SK-N-SH (cell line): ENCODE results near the gene SASH1. TPM values are rescaled to one million over a fixed set of nuclear protein-coding genes. Genes with fewer than 3 reads are reported as not detected.

Source experiments
- CTCF ChIA-PET: fragments of 300-600, 350-600 bp; formaldehyde crosslinking; extraction: SDS; loops from one replicate; lab custom pipeline; 2021; lab: Yijun Ruan, JAX
- POLR2A ChIA-PET: fragments of 350-600 bp; sonication (Branson Sonifier 250); formaldehyde crosslinking; extraction: SDS; loops from one replicate; lab custom pipeline; 2020; ENCODE audit warnings: antibody characterized with exemption, inconsistent platforms; lab: Yijun Ruan, JAX
- DNase-seq: peaks from one replicate; pipeline ENCODE4 v3.0.0; 2012
- H2AFZ ChIP-seq: fragments of 200-600 bp; sonication (generic); 2 replicates; pipeline ENCODE4 v1.8.1; 2016; ENCODE audit warnings: antibody characterized with exemption, mild to moderate bottlenecking, low read depth
- H3F3A ChIP-seq: fragments of 200-600 bp; sonication (generic); replicated peaks from 2 replicates; pipeline ENCODE3; 2016; ENCODE audit warnings: antibody characterized with exemption, mild to moderate bottlenecking; ENCODE audit not compliant: insufficient read depth
- H3K27ac ChIP-seq, 2 experiments: fragments of 200-500 bp in 1 of 2; fragments of 200-600 bp in 1 of 2; sonication (Bioruptor generic) in 1 of 2; sonication (generic), shearing (Covaris generic) in 1 of 2; 2 replicates each; pipeline versions ENCODE4 v1.5.1 to v1.6.1; 2014 to 2016; ENCODE audit warnings: low read depth in 2 of 2, inconsistent platforms in 1 of 2, low read length in 1 of 2, mild to moderate bottlenecking in 1 of 2, mixed read lengths in 1 of 2
- H3K27me3 ChIP-seq: fragments of 200-600 bp; sonication (generic), shearing (Covaris generic); 2 replicates; pipeline ENCODE4 v1.6.1; 2016; ENCODE audit warnings: mixed run types; ENCODE audit not compliant: insufficient read depth
- H3K36me3 ChIP-seq, 2 experiments: fragments of 200-500 bp in 1 of 2; fragments of 200-600 bp in 1 of 2; sonication (Bioruptor generic) in 1 of 2; sonication (generic) in 1 of 2; replicated peaks in 1 of 2; 2 replicates each; pipeline versions ENCODE3 to v1.5.1; 2014 to 2016; ENCODE audit warnings: low read length in 1 of 2, mild to moderate bottlenecking in 1 of 2; ENCODE audit not compliant: insufficient read depth in 2 of 2, control insufficient read depth in 1 of 2
- H3K4me1 ChIP-seq, 2 experiments: fragments of 200-500 bp in 1 of 2; fragments of 200-600 bp in 1 of 2; sonication (Bioruptor generic) in 1 of 2; sonication (generic), shearing (Covaris generic) in 1 of 2; 2 replicates each; pipeline versions ENCODE4 v1.5.1 to v1.6.1; 2014 to 2016; ENCODE audit warnings: low read depth in 1 of 2, low read length in 1 of 2, mixed run types in 1 of 2; ENCODE audit not compliant: insufficient read depth in 2 of 2, control insufficient read depth in 1 of 2
- H3K4me2 ChIP-seq: fragments of 200-600 bp; sonication (generic), shearing (Covaris generic); 2 replicates; pipeline ENCODE4 v1.6.1; 2017; ENCODE audit warnings: mixed run types
- H3K4me3 ChIP-seq, 2 experiments: fragments of 200-500 bp in 1 of 2; fragments of 200-600 bp in 1 of 2; sonication (Bioruptor generic) in 1 of 2; sonication (generic), shearing (Covaris generic) in 1 of 2; 2 replicates each; pipeline versions ENCODE4 v1.5.1 to v1.8.1; 2014 to 2016; ENCODE audit warnings: low read depth in 2 of 2, inconsistent platforms in 1 of 2, low read length in 1 of 2, mild to moderate bottlenecking in 1 of 2, mixed read lengths in 1 of 2, moderate library complexity in 1 of 2
- H3K79me2 ChIP-seq: fragments of 200-600 bp; sonication (generic); 2 replicates; pipeline ENCODE4 v1.8.1; 2017; ENCODE audit warnings: mild to moderate bottlenecking; ENCODE audit not compliant: insufficient read depth
- H3K9ac ChIP-seq: fragments of 200-600 bp; sonication (generic); 2 replicates; pipeline ENCODE4 v1.6.1; 2017; ENCODE audit warnings: mixed run types
- H3K9me2 ChIP-seq: fragments of 200-600 bp; sonication (generic); 2 replicates; pipeline ENCODE4 v1.6.1; 2017; ENCODE audit warnings: mixed run types
- H3K9me3 ChIP-seq: fragments of 200-600 bp; sonication (generic); 2 replicates; pipeline ENCODE4 v1.6.1; 2017; ENCODE audit warnings: mixed run types, mild to moderate bottlenecking, moderate library complexity
- H4K20me1 ChIP-seq: fragments of 200-600 bp; sonication (generic); 2 replicates; pipeline ENCODE4 v1.6.1; 2017; ENCODE audit warnings: mild to moderate bottlenecking, mixed run types; ENCODE audit not compliant: insufficient read depth
- CHD2 ChIP-seq: fragments of 150-350 bp; IDR thresholded peaks from 2 replicates; pipeline ENCODE4 v1.6.1; 2018; ENCODE audit warnings: low read length; ENCODE audit not compliant: partially characterized antibody
- EP300 ChIP-seq, 2 experiments: IDR thresholded peaks; 2 replicates each; pipeline versions ENCODE4 v1.4.0 to v1.6.1; 2012; ENCODE audit warnings: borderline replicate concordance in 1 of 2, low read depth in 1 of 2, low read length in 1 of 2
- EZH2phosphoT487 ChIP-seq: fragments of 200-600 bp; sonication (generic); IDR thresholded peaks from 2 replicates; pipeline ENCODE4 v1.6.1; 2017; ENCODE audit warnings: low read depth, mixed run types, mild to moderate bottlenecking, antibody characterized with exemption, moderate library complexity, borderline replicate concordance
- FOXM1 ChIP-seq: IDR thresholded peaks from 2 replicates; pipeline ENCODE4 v1.4.0; 2012; ENCODE audit warnings: low read depth, mild to moderate bottlenecking
- GATA2 ChIP-seq: sonication (generic); formaldehyde crosslinking; IDR thresholded peaks from 2 replicates; pipeline ENCODE4 v1.5.0; 2020; ENCODE audit warnings: mild to moderate bottlenecking, missing genetic modification reagents
- MEF2A ChIP-seq: IDR thresholded peaks from 2 replicates; pipeline ENCODE4 v1.4.0; 2012; ENCODE audit warnings: low read depth, borderline replicate concordance
- MXI1 ChIP-seq: IDR thresholded peaks from 2 replicates; pipeline ENCODE4 v1.6.1; 2012; ENCODE audit warnings: mild to moderate bottlenecking, low read depth, low read length, improper control_type of control experiment
- NFIC ChIP-seq: IDR thresholded peaks from 2 replicates; pipeline ENCODE4 v1.4.0; 2012; ENCODE audit warnings: borderline replicate concordance
- RAD21 ChIP-seq: IDR thresholded peaks from 2 replicates; pipeline ENCODE4 v1.6.1; 2012; ENCODE audit warnings: mild to moderate bottlenecking, low read length
- RXRA ChIP-seq: IDR thresholded peaks from 2 replicates; pipeline ENCODE4 v1.4.0; 2012; ENCODE audit warnings: low read depth, mild to moderate bottlenecking, borderline replicate concordance
- SIN3A ChIP-seq: IDR thresholded peaks from 2 replicates; pipeline ENCODE4 v1.6.1; 2012; ENCODE audit warnings: low read depth, mild to moderate bottlenecking, low read length, moderate library complexity, borderline replicate concordance
- SMC3 ChIP-seq: IDR thresholded peaks from 2 replicates; pipeline ENCODE4 v1.6.1; 2012; ENCODE audit warnings: low read depth, low read length, improper control_type of control experiment
- TAF1 ChIP-seq: IDR thresholded peaks from 2 replicates; pipeline ENCODE4 v1.6.1; 2012; ENCODE audit warnings: low read depth, mild to moderate bottlenecking, low read length, moderate library complexity, borderline replicate concordance
- TCF12 ChIP-seq: IDR thresholded peaks from 2 replicates; pipeline ENCODE4 v1.4.0; 2012
- TEAD4 ChIP-seq: IDR thresholded peaks from 2 replicates; pipeline ENCODE4 v1.4.0; 2012; ENCODE audit warnings: mild to moderate bottlenecking, borderline replicate concordance; ENCODE audit not compliant: insufficient read depth
- WGBS: methylation state at CpG from one replicate; pipeline ENCODE4 v1.1.6; 2017; ENCODE audit warnings: low lambda C conversion rate; 5-methylcytosine and 5-hydroxymethylcytosine counted together
- polyA plus RNA-seq, 3 experiments: library from polyadenylated mRNA; depleted of rRNA; stranded (reverse); fragments of >200 nt; gene quantifications; 2 replicates each; pipeline ENCODE4 v1.2.3, GENCODE V29; 2012
- TF ChIP-seq, protein P1 (sequence below): IDR thresholded peaks from 2 replicates; pipeline ENCODE4 v1.4.0; 2012; ENCODE audit warnings: low read depth, borderline replicate concordance
- TF ChIP-seq, protein P2 (sequence below): fragments of 150-350 bp; IDR thresholded peaks from 2 replicates; pipeline ENCODE4 v1.6.1; 2016; ENCODE audit warnings: mild to moderate bottlenecking, low read depth, low read length
- TF ChIP-seq, protein P3 (sequence below): IDR thresholded peaks from 2 replicates; pipeline ENCODE4; 2012
- TF ChIP-seq, protein P4 (sequence below): IDR thresholded peaks from 2 replicates; pipeline ENCODE4 v1.4.0; 2012; ENCODE audit warnings: low read depth, borderline replicate concordance
- TF ChIP-seq, protein P5 (sequence below): fragments of 150-350 bp; IDR thresholded peaks from 2 replicates; pipeline ENCODE4 v1.6.1; 2017; ENCODE audit warnings: antibody characterized with exemption, low read length, low read depth, borderline replicate concordance
- TF ChIP-seq, protein P6 (sequence below): IDR thresholded peaks from 2 replicates; pipeline ENCODE4 v1.4.0; 2012; ENCODE audit warnings: low read depth

The SASH1 gene
- polyA plus RNA-seq, 1 of the 3 experiments (the other 2 are of a cell fraction) = 19.8 TPM

DNA sequence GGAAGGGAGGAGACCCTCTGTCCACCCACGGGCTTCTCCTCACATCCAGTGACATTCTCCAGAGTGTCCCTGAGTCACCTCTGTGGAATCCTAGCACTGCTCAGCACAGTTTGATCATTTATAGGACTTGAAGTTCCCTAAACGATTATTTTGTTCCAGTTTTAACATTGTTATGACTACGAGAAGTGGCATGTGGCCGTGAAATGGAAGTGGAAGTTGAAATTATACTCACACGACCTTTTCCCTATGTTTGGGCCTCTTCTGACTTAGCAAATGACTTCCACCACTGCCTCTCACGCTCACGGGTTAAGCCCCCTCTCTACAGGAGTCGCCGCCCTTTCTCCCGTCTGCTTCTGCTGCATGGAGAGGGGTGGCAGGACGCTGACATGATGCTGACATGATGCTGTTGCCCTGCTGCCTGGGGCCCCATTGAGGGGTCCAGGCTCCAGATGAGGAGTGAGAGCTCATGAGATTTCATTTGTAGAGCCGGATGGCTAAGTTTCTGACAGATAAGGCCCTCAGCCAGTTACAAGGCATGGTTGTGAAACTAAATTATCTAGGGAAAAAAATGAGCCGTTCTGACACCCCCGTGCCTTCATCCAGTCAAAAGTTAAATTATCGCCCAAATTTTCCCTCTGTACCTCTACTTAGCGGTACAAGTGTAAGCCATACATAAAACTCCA, 250.6 kb downstream of the SASH1 start (continued):
- TF ChIP-seq, protein P1, sequence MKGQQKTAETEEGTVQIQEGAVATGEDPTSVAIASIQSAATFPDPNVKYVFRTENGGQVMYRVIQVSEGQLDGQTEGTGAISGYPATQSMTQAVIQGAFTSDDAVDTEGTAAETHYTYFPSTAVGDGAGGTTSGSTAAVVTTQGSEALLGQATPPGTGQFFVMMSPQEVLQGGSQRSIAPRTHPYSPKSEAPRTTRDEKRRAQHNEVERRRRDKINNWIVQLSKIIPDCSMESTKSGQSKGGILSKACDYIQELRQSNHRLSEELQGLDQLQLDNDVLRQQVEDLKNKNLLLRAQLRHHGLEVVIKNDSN = no peak
- TF ChIP-seq, protein P2, sequence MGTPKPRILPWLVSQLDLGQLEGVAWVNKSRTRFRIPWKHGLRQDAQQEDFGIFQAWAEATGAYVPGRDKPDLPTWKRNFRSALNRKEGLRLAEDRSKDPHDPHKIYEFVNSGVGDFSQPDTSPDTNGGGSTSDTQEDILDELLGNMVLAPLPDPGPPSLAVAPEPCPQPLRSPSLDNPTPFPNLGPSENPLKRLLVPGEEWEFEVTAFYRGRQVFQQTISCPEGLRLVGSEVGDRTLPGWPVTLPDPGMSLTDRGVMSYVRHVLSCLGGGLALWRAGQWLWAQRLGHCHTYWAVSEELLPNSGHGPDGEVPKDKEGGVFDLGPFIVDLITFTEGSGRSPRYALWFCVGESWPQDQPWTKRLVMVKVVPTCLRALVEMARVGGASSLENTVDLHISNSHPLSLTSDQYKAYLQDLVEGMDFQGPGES = no peak
- TF ChIP-seq FOXM1 = no peak
- no peak for TF ChIP-seq NFIC
- TF ChIP-seq CHD2 = no peak
- TF ChIP-seq SIN3A = no peak

DNA sequence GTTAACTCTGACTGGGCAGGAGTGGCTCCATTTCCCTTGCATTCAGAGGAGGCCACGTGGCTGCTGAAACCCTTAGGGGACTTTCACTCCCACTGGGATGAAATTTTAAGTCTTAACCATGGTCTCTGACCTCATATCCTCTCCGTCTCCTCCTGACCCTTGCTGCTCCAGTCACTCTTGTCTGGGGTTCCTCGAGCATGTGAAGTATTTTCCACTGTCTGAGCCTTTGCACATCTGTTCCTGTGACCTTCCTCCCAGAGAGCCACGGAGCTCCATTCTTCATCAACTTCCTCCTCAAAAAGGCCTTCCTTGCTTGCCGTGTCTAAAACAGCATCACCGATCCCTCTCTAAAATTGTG, 251.2 kb downstream of the SASH1 start:
- no peaks in the 10 kb centered on the region for H3K4me1 ChIP-seq
- H4K20me1 ChIP-seq = no peaks in the 10 kb centered on the region
- no peaks in the 10 kb centered on the region for H3K9me3 ChIP-seq
- H3K27me3 ChIP-seq = no peaks in the 10 kb centered on the region; the same call in 1 of the 2 replicates
- DNase-seq = no peak
- 43% methylated on average over 6 of the region's 6 CpGs for WGBS
- ChIA-PET CTCF (interaction anchor here (1.3 kb wide), 1 partner anchor 34 kb away, joined by 4 read pairs; no protein-coding TSS in a partner anchor), POLR2A (no interaction called here)
- H3K9me2 ChIP-seq = no peaks in the 10 kb centered on the region
- no peaks in the 10 kb centered on the region for H3K79me2 ChIP-seq
- H3K36me3 ChIP-seq = no peaks in the 10 kb centered on the region
- H3F3A ChIP-seq = no peaks in the 10 kb centered on the region
- no peak overlapping the region for H2AFZ ChIP-seq
- TF ChIP-seq, protein P2 = no peak
- no peak for TF ChIP-seq SIN3A
- TF ChIP-seq GATA2 (CRISPR knock-in tag) = no peak
- no peak for TF ChIP-seq TCF12
- no peak for TF ChIP-seq MEF2A
- TF ChIP-seq, protein P3, sequence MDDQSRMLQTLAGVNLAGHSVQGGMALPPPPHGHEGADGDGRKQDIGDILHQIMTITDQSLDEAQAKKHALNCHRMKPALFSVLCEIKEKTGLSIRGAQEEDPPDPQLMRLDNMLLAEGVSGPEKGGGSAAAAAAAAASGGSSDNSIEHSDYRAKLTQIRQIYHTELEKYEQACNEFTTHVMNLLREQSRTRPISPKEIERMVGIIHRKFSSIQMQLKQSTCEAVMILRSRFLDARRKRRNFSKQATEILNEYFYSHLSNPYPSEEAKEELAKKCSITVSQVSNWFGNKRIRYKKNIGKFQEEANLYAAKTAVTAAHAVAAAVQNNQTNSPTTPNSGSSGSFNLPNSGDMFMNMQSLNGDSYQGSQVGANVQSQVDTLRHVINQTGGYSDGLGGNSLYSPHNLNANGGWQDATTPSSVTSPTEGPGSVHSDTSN = no peak
- TF ChIP-seq, protein P4, sequence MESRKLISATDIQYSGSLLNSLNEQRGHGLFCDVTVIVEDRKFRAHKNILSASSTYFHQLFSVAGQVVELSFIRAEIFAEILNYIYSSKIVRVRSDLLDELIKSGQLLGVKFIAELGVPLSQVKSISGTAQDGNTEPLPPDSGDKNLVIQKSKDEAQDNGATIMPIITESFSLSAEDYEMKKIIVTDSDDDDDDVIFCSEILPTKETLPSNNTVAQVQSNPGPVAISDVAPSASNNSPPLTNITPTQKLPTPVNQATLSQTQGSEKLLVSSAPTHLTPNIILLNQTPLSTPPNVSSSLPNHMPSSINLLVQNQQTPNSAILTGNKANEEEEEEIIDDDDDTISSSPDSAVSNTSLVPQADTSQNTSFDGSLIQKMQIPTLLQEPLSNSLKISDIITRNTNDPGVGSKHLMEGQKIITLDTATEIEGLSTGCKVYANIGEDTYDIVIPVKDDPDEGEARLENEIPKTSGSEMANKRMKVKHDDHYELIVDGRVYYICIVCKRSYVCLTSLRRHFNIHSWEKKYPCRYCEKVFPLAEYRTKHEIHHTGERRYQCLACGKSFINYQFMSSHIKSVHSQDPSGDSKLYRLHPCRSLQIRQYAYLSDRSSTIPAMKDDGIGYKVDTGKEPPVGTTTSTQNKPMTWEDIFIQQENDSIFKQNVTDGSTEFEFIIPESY = no peak
- no peak for TF ChIP-seq NFIC
- TF ChIP-seq RXRA = no peak
- no peak for TF ChIP-seq TEAD4
- no peak for TF ChIP-seq MXI1
- TF ChIP-seq CHD2 = no peak
- TF ChIP-seq EZH2phosphoT487 = no peak
- TF ChIP-seq SMC3 = no peak
- TF ChIP-seq, protein P1 = no peak
- TF ChIP-seq, protein P5, sequence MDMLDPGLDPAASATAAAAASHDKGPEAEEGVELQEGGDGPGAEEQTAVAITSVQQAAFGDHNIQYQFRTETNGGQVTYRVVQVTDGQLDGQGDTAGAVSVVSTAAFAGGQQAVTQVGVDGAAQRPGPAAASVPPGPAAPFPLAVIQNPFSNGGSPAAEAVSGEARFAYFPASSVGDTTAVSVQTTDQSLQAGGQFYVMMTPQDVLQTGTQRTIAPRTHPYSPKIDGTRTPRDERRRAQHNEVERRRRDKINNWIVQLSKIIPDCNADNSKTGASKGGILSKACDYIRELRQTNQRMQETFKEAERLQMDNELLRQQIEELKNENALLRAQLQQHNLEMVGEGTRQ = no peak
- no peak for TF ChIP-seq TAF1
- TF ChIP-seq, protein P6, sequence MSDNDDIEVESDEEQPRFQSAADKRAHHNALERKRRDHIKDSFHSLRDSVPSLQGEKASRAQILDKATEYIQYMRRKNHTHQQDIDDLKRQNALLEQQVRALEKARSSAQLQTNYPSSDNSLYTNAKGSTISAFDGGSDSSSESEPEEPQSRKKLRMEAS = no peak
- no peak for TF ChIP-seq EP300 (IDR thresholded peaks at IDR 0.05; ENCODE audit: borderline replicate concordance in 1 of 2, low read depth in 1 of 2, low read length in 1 of 2)
- no peak for TF ChIP-seq RAD21
- H3K4me3 ChIP-seq = no peak overlapping the region
- peak overlapping the region in 1 of 2 experiments; percentile 54; a peak in 1 of 4 replicates for H3K27ac ChIP-seq
- no peak overlapping the region for H3K4me2 ChIP-seq
- H3K9ac ChIP-seq = no peak overlapping the region
